Upper lobe of left lung (tissue), 4 donors: ENCODE data around the gene FAM83F.

Experiments
- CTCF ChIP-seq, 6 experiments: fragments of 450-650 bp in 4 of 6; fragments of 200-600 bp in 2 of 6; sonication (generic) in 2 of 6; IDR thresholded peaks; one replicate each; pipeline ENCODE4 v1.5.1; 2016 to 2019; ENCODE audit warnings: antibody characterized with exemption in 6 of 6
- EP300 ChIP-seq, 4 donors: sonication (generic); formaldehyde crosslinking; IDR thresholded peaks; one replicate each; pipeline ENCODE4 v1.5.1; 2017; ENCODE audit warnings: antibody characterized with exemption in 4 of 4, control low read depth in 2 of 4
- POLR2A ChIP-seq, 4 donors: fragments of 450-650 bp; IDR thresholded peaks; one replicate each; pipeline ENCODE4 v1.5.1; 2016 to 2017; ENCODE audit warnings: antibody characterized with exemption in 4 of 4, mild to moderate bottlenecking in 2 of 4

GRCh38 chr22:39994566-39995392 lies at the start of gene FAM83F:
- no peak for TF ChIP-seq EP300 (IDR thresholded peaks at IDR 0.05)
- TF ChIP-seq CTCF (IDR thresholded peaks at IDR 0.05), result no peak
- TF ChIP-seq POLR2A (IDR thresholded peaks at IDR 0.05), result no peak
